NK-92 treated with Interleukin-12 subunit alpha and Interleukin-12 subunit beta, amount 100 ng/mL, for 24 hours (cell line): Measurements from ENCODE around the gene TACC2.
"Not testable (repeated sequence)": the region's sequence is repeated elsewhere in the genome, so short reads cannot be mapped to it uniquely, and the experiment has no call there.

Experiments used
- DNase-seq: peaks from one replicate; lab custom pipeline; 2025; lab: John Stamatoyannopoulos, UW

TACC2 gene

DNA sequence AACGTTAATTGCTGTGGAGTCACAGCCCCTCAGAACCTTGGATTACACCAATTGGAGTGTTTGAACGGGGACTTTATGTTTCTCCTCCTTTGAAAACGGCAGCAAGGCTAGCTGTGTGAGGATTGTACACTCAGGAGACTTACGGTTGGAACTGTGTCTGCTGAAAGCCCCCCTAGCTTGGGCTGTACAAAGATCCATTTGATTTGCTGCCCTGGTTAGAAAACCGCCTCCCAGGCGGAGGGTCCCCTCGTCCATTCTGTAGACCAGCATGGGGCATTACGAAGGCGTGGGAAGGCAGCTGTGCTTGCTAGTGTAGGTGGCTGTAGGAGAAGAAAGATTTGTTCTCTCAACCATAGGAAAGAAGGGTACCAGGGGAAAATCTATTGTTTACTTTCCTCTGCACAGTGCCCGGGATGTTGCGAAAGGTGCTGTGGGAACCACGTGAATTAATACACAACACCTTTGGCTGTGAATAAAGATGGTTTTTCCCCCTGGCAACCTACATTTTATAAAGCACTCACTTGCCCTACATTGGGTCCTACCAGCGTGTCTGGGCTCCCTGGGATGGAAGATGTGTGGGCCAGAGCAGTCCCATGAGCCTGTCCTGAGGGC, 208.8 kb downstream of the TACC2 start:
- DNase-seq: no peak

DNA sequence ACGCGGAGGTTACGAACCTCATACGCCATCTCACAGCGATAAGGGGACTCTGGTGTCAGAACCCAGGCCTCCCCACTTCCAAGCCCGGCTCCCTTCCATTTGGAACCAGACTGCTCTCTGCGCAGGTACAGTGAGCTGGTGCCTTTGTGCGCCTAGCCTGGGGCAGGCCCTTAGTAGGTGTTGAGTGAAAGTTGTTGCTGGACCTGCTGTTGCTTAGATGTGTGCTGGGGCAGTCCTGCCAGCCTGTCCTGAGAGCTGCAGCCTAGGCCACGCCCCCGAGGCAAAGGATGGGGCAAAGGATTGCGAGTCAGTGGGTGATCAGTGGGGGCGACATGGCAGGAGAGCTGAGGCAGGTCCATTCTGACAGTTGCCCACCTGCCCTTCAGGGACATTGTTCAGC, 209.7 kb downstream of the TACC2 start:
- no peak for DNase-seq

DNA sequence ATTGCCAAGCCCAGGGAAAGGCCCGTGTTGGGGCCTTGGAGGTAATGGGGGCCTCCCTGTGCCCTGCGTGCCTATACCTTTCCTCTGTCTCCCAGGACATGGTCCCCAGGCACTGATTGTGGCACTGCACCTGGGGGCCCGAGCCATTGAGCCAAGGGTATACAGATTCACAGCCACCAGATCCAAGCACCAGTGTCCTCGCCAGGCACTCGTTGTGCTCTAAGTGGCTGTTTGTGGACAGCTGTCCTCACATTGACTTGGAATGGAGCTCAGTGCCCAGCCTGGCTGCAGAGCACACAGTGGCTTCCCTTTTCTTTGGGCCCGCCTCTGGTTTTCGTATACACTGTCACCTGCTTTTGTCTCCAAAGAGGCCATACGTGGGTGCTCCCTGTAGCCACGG, 210.1 kb downstream of the TACC2 start:
- DNase-seq: no peak

DNA sequence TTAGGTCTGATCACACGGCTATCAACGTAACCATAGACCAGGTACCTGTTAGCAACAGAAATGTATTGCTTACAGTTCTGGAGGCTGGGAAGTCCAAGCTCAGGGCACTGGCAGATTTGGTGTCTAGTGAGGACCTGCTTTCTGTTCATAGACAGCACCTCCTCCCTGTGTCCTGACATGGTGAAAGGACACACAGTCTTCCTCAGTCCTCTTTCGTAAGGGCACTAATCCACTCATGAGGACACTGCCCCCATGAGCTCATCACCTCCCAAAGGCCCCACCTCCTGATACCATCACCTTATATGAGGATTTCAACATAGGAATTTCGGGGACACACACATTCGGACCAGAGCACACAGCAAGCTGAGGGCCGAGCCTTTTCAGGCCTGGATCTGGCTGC, 210.7 kb downstream of the TACC2 start:
- DNase-seq: no peak

DNA sequence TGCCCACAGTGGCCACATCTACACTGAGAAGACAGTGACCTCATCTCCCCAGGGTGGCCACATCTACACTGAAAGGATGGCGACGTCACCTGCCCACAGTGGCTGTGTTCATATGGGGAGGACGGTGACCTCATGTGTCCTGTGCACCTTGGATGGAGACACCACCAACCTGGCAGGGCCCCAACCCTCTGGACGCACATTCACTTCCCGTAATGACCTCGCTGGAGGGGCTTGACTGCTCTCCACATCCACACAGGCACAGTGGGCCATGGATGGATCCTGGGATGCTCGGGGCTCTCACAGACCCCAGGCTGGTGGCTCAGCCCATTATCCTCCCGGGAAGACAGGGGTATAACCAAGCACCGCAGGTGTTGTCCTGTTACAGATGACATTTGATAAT, 212.4 kb downstream of the TACC2 start:
- DNase-seq: no peak

DNA sequence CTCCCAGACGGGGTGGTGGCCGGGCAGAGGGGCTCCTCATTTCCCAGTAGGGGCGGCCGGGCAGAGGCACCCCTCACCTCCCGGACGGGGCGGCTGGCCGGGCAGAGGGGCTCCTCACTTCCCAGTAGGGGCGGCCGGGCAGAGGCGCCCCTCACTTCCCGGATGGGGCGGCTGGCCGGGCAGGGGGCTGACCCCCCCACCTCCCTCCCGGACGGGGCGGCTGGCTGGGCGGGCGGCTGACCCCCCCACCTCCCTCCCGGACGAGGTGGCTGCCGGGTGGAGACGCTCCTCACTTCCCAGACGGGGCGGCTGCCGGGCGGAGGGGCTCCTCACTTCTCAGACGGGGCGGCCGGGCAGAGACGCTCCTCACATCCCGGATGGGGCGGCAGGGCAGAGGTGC, 214.2 kb downstream of the TACC2 start:
- DNase-seq: not testable (repeated sequence)

DNA sequence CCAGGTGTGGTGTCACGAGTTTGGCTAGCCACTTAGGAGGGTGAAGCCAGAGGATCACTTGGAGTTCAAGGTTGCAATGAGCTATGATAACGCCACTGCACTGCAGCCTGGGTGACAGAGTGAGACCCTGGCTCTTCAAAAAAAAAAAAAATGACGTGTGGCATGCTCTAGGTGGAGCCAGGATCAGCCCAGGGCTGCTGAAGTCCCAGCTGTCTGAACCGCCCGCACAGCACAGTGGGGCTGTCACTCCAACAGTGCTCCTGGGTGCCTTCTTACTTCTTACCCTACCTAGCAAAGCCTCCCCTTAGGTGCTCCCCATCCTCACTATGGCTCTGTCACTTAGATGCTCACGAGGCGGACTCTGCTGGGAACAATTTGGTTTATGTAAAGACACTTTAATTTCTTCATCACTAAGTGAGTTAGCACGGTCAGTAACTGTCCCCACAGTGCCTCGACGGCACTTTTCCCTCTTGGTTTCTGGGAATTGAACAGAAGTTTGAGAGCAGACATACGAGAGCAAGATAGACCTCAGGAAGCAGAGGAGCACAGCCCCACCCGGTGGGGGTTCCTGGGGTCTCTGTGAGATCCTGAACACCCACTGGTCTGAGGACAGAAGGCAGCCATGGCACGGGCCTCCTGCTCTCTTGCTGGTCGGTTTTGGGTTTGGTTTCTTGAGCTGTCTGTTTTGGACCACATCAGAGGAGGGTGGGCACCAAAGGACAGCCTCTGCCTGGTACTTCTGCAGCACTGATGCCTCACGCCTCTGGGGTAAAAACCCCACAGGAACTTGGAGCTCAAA, 215.9 kb downstream of the TACC2 start:
- no peak for DNase-seq

DNA sequence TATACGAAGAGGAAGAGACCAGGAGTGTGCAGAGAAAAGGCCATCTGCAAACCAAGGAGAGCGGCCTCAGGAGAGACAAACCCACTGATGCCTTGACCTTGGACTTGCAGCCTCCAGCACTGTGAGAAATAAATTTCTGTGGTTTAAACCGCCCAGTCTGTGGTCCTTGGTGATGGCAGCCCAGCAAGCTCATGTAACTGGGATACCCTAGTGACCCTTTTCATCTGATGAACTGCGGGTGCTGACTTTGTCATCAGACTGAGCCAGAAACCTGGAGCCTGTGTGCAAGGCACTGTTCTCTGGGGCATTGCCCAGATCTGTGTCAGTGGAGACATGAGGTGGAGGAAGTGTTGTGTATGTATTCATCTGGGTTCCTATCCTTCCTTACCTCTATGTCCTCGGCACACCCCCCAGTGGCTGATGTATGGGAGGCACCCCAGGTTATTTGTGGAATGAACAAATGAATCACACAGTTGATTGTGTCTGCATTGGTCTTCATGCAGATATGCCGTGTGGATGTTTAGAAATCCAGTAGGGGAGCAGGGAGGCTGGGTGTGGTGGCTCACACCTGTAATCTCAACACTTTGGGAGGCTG, 217.6 kb downstream of the TACC2 start:
- no peak for DNase-seq

DNA sequence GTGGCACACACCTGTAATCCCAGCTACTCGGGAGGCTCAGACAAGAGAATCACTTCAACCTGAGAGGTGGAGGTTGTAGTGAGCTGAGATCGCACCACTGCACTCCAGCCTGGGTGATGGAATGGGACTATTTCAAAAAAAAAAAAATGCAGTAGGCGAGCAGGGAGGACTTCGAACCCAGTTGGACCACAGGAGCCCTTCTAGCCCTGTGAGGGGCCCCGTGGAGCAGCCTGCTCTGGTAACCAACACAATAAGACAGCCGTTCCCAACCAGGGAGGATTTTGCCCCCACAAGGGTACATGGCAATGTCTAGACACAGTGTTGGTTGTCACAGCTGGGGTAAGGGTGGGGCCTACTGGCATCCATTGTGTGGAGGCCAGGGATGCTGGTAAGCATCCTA, 218.2 kb downstream of the TACC2 start:
- no peak for DNase-seq

DNA sequence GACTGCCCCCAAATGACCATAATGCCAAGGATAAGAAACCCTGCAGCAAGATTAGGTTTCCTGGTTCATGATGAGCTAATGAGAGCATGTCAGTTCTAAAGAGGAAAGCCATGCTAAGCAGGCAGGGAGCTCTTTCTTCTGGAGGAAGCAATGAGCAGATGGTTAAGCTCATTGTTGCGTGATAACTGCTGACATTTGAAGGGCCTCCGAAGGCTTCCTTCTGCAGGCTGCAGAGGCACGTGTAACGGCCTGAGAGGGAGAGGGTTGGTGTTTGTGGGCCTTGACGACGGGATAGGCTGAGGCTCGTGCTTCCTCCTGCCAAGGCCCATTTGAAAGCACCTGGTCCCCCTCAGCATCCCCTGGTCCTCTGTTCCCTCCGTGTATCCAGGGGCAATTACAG, 218.6 kb downstream of the TACC2 start:
- no peak for DNase-seq

DNA sequence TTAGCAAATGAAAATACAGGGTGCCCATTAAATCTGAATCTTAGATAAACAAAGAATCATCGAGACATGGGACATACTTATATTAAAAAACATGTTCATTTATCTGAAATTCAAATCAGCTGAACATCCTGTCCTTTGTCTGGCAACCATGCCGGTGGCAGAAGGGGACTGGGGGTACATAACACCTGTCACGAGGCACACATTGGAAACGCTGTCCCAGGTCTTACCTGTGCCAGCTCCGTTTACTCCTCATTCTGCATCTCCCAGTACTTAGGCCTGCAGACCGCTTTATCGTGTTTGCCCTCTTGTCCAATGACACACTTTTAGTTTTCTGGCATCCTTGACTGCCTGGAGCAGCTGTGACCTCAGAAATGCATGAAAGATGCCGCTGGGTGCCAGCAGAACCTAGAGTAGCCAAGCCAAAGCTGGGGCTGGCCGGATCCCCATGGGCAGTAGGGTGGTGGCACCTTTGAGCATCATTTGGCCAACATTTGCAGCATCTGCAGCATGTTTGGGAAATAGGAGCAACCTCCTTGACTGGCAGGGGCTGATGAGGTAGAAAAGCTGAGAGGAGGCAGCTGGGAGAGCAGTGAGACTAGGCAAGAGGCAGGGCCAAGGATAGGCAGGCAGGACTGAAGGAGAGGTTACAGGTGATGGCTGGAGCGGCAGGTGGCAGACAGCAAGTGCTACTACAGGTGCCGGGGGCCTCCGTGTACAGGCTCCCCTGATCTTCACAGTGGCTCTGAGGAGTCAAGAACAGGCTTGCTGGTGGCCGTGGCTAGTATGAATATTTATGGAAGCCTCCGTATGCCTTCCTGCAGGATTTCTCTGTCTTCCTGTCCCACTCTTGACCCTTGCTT, 219.8 kb downstream of the TACC2 start:
- no peak for DNase-seq

DNA sequence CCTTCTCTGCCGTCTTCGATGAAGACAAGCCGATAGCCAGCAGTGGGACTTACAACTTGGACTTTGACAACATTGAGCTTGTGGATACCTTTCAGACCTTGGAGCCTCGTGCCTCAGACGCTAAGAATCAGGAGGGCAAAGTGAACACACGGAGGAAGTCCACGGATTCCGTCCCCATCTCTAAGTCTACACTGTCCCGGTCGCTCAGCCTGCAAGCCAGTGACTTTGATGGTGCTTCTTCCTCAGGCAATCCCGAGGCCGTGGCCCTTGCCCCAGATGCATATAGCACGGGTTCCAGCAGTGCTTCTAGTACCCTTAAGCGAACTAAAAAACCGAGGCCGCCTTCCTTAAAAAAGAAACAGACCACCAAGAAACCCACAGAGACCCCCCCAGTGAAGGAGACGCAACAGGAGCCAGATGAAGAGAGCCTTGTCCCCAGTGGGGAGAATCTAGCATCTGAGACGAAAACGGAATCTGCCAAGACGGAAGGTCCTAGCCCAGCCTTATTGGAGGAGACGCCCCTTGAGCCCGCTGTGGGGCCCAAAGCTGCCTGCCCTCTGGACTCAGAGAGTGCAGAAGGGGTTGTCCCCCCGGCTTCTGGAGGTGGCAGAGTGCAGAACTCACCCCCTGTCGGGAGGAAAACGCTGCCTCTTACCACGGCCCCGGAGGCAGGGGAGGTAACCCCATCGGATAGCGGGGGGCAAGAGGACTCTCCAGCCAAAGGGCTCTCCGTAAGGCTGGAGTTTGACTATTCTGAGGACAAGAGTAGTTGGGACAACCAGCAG, 221.7 kb downstream of the TACC2 start:
- no peak for DNase-seq

DNA sequence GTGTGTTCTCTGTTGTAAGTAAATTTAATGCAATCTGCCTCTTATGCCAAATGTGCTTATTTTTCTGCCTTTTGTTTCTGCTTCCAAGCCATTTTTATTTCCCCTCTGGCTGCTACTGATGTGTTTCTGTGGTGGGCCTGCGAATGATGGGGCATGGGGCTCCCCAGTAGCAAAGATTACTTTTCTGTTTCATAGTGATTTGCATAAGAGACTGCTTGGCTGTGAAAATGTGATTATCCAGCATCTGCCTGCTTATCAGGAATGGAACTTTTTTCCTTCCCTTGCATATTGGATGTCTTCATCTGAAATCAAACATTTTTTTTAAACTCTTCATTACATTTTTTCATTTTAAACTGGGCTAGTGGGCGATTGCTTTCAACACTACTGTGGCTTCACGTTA, 224.4 kb downstream of the TACC2 start:
- DNase-seq: no peak

DNA sequence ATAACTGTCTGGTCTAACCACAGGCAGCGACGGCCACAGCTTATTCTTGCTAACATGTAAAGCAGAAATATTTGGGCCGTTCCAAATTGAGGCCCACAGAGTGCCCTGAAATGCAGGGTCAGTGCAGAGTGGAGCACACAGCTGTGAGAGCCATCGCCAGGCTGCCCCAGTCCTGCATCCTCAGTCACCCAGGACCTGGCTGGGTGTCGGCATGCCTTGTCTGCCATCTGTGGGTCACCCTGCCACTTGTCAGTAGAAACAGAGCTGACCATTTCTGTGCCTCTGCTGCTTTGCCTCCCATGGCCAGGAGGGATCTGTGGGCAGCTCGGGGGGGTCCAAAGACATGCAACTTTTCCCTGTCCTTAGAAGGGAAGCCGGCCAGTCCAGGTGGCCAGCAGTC, 224.8 kb downstream of the TACC2 start:
- DNase-seq: no peak

DNA sequence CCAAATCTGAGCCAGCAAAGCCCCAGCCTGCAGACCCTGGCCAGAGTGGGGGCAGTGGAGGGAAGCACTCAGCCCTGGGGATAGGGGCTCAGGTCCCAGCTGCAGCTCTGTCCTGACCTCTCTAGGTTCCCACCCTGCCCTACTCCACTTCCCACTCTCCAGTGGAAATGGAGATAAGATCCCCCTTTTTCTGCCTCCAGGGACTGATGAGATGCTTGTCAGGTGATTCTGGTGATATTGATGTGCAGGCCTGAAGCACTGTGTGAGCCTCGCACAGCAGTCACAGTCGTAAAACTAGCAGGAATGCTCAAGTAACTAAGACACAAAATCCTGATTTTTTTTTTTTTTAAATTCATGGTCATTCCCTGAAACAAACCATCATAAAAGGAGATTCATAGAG, 227.1 kb downstream of the TACC2 start:
- no peak for DNase-seq

DNA sequence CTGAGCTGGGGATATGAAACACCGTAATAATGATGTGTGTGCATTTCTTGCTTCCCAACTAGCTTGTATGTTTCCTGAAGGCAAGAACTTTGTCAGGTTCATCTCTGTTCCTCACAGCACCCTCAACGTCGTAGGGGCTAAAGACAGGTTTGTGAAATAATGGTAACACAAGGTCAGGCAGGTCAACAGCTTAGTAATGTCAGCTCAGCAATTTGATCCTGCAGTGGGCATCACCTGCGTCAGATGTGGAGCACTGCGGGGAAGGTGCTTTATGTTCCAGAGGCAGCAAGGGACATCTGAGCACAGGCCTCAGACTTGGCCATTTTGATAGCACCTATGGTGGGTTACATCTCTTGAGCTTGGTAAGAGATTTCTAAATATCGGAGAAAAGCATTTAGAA, 230.4 kb downstream of the TACC2 start:
- no peak for DNase-seq

DNA sequence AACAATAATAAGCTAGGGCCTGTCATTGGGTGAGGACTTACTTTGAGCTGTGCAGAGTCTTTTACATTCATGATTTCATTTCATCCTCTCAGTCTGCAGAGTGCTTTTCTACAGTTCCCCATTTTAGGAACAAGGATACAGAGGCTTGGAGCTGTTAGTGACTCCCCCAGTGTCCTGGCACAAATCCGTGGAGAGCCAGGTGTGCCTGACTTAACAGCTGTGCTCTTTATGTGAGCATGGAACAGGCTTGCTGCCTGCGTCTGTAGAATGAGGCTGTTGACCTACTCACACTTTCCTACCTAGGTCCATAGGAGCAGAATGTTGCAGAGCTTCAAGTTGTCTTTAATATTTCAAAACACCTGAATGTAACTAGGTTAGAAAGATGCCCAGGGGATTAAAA, 231.8 kb downstream of the TACC2 start:
- no peak for DNase-seq

DNA sequence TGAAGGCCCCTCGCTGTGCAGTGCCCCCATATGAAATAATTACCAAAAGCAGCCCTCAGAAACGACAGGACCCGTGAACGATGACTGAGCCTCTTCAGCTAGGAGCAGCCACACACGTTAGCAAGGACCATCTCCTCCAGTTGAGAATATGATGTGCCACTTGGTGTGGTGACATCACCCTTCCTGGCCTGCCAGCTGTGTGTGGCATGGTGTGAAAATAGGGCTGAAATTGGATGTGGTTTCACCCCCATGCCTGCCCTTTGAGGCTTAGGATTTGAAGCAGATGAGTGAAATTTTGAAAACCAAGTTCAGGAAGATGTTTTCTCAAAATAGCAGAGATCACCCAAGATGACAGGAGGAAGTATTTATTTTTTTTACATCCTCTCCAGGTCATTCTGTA, 233.0 kb downstream of the TACC2 start:
- no peak for DNase-seq

DNA sequence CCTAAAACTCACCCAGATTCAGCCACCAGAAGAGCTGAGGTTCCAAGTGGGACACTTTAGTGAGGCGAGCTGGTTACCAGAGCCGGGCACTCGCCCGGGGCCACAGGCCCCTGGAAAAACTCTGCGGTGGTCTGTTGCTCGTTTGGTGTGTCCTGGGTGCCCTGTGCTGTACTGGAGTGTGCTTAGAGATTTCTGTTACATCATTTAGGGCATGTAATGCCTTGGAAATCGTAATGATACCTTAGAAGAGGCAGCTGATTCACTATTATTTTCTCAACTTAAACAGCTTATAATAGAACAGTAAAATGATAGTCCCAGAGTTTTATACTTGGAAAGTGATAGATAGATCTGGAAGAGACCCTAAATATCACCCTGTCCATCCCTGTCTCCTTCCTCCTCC, 233.7 kb downstream of the TACC2 start:
- no peak for DNase-seq

DNA sequence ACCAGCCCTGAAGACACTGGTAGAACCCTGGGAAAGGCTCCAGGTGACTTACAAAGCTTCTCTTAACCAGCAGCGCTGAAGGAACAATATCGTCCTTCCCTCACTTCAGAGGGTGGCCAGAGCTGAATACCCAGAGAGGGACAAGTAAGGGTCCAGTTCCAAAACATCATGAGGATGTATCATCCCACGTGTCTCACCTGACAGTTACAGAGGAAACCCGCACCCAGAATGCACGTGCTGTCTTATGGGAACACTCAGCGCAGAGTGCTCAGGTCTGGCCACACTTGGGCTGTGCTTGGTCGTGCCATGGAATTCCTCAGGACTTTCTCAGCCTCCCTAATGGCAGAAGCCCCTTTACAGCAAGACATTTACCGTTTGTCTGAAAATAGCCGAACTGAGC, 235.2 kb downstream of the TACC2 start:
- no peak for DNase-seq

DNA sequence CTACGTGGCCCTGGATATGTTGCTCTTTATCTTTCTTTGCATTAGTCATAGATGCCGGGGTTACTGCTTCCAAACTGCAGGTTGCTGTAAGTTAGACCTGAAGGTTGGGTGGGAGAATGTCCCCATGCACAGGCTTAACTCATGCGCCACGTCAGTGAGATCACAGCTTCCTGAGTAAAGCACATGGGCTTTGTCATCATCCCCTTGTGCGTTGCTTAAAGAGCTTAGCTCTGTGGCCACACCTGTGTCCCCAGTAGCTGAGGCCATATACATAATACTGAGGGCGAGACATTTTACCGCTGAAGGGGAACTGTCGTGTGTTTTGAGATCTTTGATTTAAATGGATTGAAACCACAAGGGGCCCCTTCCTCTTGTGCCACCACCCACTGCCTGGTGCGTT, 236.4 kb downstream of the TACC2 start:
- no peak for DNase-seq

DNA sequence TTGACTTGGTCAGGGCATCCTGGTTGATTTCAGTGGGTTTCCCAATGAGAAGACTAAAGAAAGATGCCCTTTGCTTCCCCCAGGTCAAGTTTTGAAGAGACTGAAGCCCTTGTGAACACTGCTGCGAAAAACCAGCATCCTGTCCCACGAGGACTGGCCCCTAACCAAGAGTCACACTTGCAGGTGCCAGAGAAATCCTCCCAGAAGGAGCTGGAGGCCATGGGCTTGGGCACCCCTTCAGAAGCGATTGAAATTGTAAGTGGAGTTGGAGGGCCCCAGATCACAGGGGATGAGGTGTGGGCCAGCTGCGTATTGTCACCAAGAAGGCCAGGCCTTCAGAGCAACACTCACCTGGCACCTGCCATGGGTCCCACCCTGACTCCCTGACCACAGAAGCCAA, 238.8 kb downstream of the TACC2 start:
- DNase-seq: no peak
